ENCODE measurements around the gene ZNF224.

GRCh38 chr19:44113784-44114390 lies 19.7 kb downstream of the ZNF224 start:
- TF ChIP-seq GATA2 (IDR thresholded peaks at IDR 0.05; ENCODE audit: low read depth, low read length) (no peak), GATA3 (IDR thresholded peaks at IDR 0.05; ENCODE audit: low read depth, low read length) (no peak)

All from SH-SY5Y (cell line).